SH-SY5Y (cell line): ENCODE measurements around the gene FSTL5.

Source experiments
- GATA2 ChIP-seq: IDR thresholded peaks from 2 replicates; pipeline ENCODE4 v1.6.1; 2011; ENCODE audit warnings: mild to moderate bottlenecking, low read depth, low read length
- GATA3 ChIP-seq: IDR thresholded peaks from 2 replicates; pipeline ENCODE4 v1.6.1; 2011; ENCODE audit warnings: low read depth, mild to moderate bottlenecking, low read length, moderate library complexity

DNA sequence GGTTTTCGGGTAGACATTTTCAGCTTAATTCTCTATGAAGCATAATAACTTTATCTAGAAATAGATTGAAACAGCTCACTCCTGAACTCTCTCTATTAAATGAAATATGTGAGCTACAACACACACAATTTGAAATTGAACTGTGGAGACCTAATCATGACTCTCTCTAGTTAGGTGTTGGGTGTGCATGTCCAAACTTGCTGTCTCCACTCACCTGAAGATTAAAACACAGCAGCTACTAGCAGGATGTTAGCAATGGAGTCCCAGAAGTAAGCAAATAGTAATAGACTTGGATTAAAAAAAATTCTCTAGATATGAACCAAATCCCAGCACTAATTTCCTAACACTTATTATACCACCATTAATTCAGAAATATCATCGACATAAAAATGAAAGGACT lies 173.1 kb downstream of the FSTL5 start:
- TF ChIP-seq GATA2 (no peak), GATA3 (no peak)
